HepG2 (cell line): ENCODE results near the gene SIVA1. TPM values are rescaled to one million over a fixed set of nuclear protein-coding genes. Genes with fewer than 3 reads are reported as not detected.
A peak's percentile ranks its signal among the peaks of the same experiment; 100 is the strongest.

Source experiments
- CREB1 ChIP-seq, 2 experiments: fragments of 450-650 bp in 1 of 2; IDR thresholded peaks; 2 replicates each; pipeline ENCODE4 v1.6.1; 2016 to 2017; ENCODE audit warnings: control low read depth in 1 of 2, mild to moderate bottlenecking in 1 of 2, missing compliant biosample characterization in 1 of 2, missing genetic modification characterization in 1 of 2
- DPF2 ChIP-seq: sonication (generic); formaldehyde crosslinking; IDR thresholded peaks from 2 replicates; pipeline ENCODE4 v1.4.0; 2020; ENCODE audit warnings: mild to moderate bottlenecking, low read depth, missing genetic modification reagents, borderline replicate concordance
- DRAP1 ChIP-seq: IDR thresholded peaks from 2 replicates; pipeline ENCODE4 v1.6.1; 2016; ENCODE audit warnings: missing genetic modification reagents, missing compliant biosample characterization
- EHMT2 ChIP-seq: fragments of 200-600 bp; sonication (generic); IDR thresholded peaks from 2 replicates; pipeline ENCODE4 v1.7.0; 2017; ENCODE audit warnings: antibody characterized with exemption, low read depth, low read length, borderline replicate concordance
- MED1 ChIP-seq: sonication (generic); formaldehyde crosslinking; IDR thresholded peaks from 2 replicates; pipeline ENCODE4 v1.4.0; 2020; ENCODE audit warnings: missing genetic modification reagents
- PLRG1 ChIP-seq: fragments of 450-650 bp; conservative IDR thresholded peaks from 2 replicates; pipeline ENCODE4 v1.6.1; 2016
- POGK ChIP-seq: sonication (generic); formaldehyde crosslinking; conservative IDR thresholded peaks from 2 replicates; pipeline ENCODE4 v1.8.0; 2022; ENCODE audit warnings: mild to moderate bottlenecking, moderate library complexity, missing genetic modification reagents
- POGZ ChIP-seq: sonication (generic); formaldehyde crosslinking; IDR thresholded peaks from 2 replicates; pipeline ENCODE4 v1.4.0; 2020; ENCODE audit warnings: mild to moderate bottlenecking, missing genetic modification reagents
- RXRA ChIP-seq: sonication (generic); formaldehyde crosslinking; IDR thresholded peaks from 2 replicates; pipeline ENCODE4 v1.5.1; 2020; ENCODE audit warnings: missing genetic modification reagents
- SETDB1 ChIP-seq: sonication (generic); formaldehyde crosslinking; IDR thresholded peaks from 2 replicates; pipeline ENCODE4 v1.5.1; 2020; ENCODE audit warnings: missing genetic modification reagents, mild to moderate bottlenecking, borderline replicate concordance
- SMARCE1 ChIP-seq: fragments of 450-650 bp; IDR thresholded peaks from 2 replicates; pipeline ENCODE4 v1.6.1; 2017; ENCODE audit warnings: borderline replicate concordance
- ZBTB14 ChIP-seq: sonication (generic); formaldehyde crosslinking; IDR thresholded peaks from 2 replicates; pipeline ENCODE4 v1.4.0; 2020; ENCODE audit warnings: missing genetic modification reagents
- ZBTB44 ChIP-seq: sonication (generic); formaldehyde crosslinking; IDR thresholded peaks from 2 replicates; pipeline ENCODE4 v1.4.0; 2020; ENCODE audit warnings: missing genetic modification reagents
- ZFY ChIP-seq: sonication (generic); formaldehyde crosslinking; IDR thresholded peaks from 2 replicates; pipeline ENCODE4 v1.4.0; 2020; ENCODE audit warnings: missing genetic modification reagents
- ZNF367 ChIP-seq: sonication (generic); formaldehyde crosslinking; IDR thresholded peaks from 2 replicates; pipeline ENCODE4 v1.4.0; 2020; ENCODE audit warnings: missing genetic modification reagents, borderline replicate concordance
- ZNF567 ChIP-seq: sonication (generic); formaldehyde crosslinking; IDR thresholded peaks from 2 replicates; pipeline ENCODE4 v1.8.1; 2023; ENCODE audit warnings: mild to moderate bottlenecking, missing genetic modification reagents, borderline replicate concordance
- ZNF737 ChIP-seq: sonication (generic); formaldehyde crosslinking; IDR thresholded peaks from 2 replicates; pipeline ENCODE4 v1.5.0; 2020; ENCODE audit warnings: missing genetic modification reagents, mild to moderate bottlenecking, borderline replicate concordance
- polyA plus RNA-seq, 8 experiments: library from polyadenylated mRNA; depleted of rRNA in 3 of 8; stranded (reverse) in 7 of 8; unstranded in 1 of 8; fragments of >200 nt; fragmentation: Illumina TruSeq in 4 of 8; extraction: Trizol in 4 of 8; gene quantifications; 2 replicates each; pipeline versions ENCODE4 v1.2.1 to v1.2.3, GENCODE V29; 2011 to 2016; ENCODE audit warnings: low read depth in 4 of 8, missing spikeins in 1 of 8, mixed read lengths in 1 of 8; ENCODE audit not compliant: insufficient read depth in 1 of 8
- total RNA-seq, 5 experiments: library from RNA; depleted of rRNA; stranded (reverse); fragments of >200 nt; fragmentation: Illumina TruSeq; extraction: Trizol; gene quantifications; 2 replicates each; pipeline ENCODE4 v1.2.3, GENCODE V29; 2016; ENCODE audit warnings: low read depth in 1 of 5
- TF ChIP-seq, protein P1 (sequence below): sonication (generic); formaldehyde crosslinking; IDR thresholded peaks from 2 replicates; pipeline ENCODE4 v1.4.0; 2020; ENCODE audit warnings: mild to moderate bottlenecking, missing genetic modification reagents
- TF ChIP-seq, protein P2 (sequence below): sonication (generic); formaldehyde crosslinking; IDR thresholded peaks from 2 replicates; pipeline ENCODE4 v1.4.0; 2020; ENCODE audit warnings: missing genetic modification reagents
- TF ChIP-seq, protein P3 (sequence below): sonication (generic); formaldehyde crosslinking; IDR thresholded peaks from 2 replicates; pipeline ENCODE4 v1.5.0; 2020; ENCODE audit warnings: mild to moderate bottlenecking, missing genetic modification reagents

SIVA1 gene
- total and polyA plus RNA-seq, 2 of the 13 experiments (the other 11 are each of a cell fraction or from before 2014, with no cell fraction given), result 123 to 186 TPM

- no peak for TF ChIP-seq ZBTB14 (CRISPR knock-in tag)
- TF ChIP-seq ZNF567 (CRISPR knock-in tag), result peak; percentile 54; the same call in 1 of the 2 replicates
- TF ChIP-seq POGK (CRISPR knock-in tag), result 0 out of 2 replicates have a peak, but pooled peaks have one; percentile 23
- TF ChIP-seq PLRG1, result no peak
- no peak for TF ChIP-seq CREB1 (IDR thresholded peaks at IDR 0.05)
- TF ChIP-seq CREB1 (CRISPR knock-in tag; IDR thresholded peaks at IDR 0.05), result no peak
- no peak for TF ChIP-seq SMARCE1
- TF ChIP-seq, protein P1, sequence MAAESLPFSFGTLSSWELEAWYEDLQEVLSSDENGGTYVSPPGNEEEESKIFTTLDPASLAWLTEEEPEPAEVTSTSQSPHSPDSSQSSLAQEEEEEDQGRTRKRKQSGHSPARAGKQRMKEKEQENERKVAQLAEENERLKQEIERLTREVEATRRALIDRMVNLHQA (CRISPR knock-in tag), result no peak
- no peak for TF ChIP-seq EHMT2
- TF ChIP-seq, protein P2, sequence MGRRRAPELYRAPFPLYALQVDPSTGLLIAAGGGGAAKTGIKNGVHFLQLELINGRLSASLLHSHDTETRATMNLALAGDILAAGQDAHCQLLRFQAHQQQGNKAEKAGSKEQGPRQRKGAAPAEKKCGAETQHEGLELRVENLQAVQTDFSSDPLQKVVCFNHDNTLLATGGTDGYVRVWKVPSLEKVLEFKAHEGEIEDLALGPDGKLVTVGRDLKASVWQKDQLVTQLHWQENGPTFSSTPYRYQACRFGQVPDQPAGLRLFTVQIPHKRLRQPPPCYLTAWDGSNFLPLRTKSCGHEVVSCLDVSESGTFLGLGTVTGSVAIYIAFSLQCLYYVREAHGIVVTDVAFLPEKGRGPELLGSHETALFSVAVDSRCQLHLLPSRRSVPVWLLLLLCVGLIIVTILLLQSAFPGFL, result no peak
- no peak for TF ChIP-seq ZBTB44
- no peak for TF ChIP-seq ZNF367
- TF ChIP-seq DPF2 (CRISPR knock-in tag), result no peak
- no peak for TF ChIP-seq SETDB1 (CRISPR knock-in tag)
- 0 out of 2 replicates have a peak, but pooled peaks have one; percentile 24 for TF ChIP-seq POGZ
- TF ChIP-seq, protein P3, sequence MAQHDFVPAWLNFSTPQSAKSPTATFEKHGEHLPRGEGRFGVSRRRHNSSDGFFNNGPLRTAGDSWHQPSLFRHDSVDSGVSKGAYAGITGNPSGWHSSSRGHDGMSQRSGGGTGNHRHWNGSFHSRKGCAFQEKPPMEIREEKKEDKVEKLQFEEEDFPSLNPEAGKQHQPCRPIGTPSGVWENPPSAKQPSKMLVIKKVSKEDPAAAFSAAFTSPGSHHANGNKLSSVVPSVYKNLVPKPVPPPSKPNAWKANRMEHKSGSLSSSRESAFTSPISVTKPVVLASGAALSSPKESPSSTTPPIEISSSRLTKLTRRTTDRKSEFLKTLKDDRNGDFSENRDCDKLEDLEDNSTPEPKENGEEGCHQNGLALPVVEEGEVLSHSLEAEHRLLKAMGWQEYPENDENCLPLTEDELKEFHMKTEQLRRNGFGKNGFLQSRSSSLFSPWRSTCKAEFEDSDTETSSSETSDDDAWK (CRISPR knock-in tag), result no peak
- TF ChIP-seq DRAP1 (CRISPR knock-in tag), result peak; percentile 79
- no peak for TF ChIP-seq ZNF737 (CRISPR knock-in tag)
- peak; percentile 55 for TF ChIP-seq MED1 (CRISPR knock-in tag)
- TF ChIP-seq RXRA (CRISPR knock-in tag), result peak; percentile 48
- TF ChIP-seq ZFY (CRISPR knock-in tag), result peak; percentile 34; the same call in 1 of the 2 replicates
These were observed 29.1 kb upstream of the SIVA1 start, which contains the start of gene ADSS1 (continued) for GRCh38 chr14:104723651-104724406.
